DND-41 (cell line): ENCODE measurements around the gene PLEKHG3.

Source experiments
- CTCF ChIP-seq: IDR thresholded peaks from 2 replicates; pipeline ENCODE4 v1.5.1; 2012; ENCODE audit warnings: borderline replicate concordance, low read length, moderate library complexity, mild to moderate bottlenecking; ENCODE audit not compliant: poor library complexity, severe bottlenecking; ENCODE audit errors: extremely low read depth
- EZH2 ChIP-seq: IDR thresholded peaks from 3 replicates; pipeline ENCODE4 v1.6.1; 2012; ENCODE audit warnings: borderline replicate concordance, low read depth, mild to moderate bottlenecking, moderate library complexity, low read length, inconsistent platforms; ENCODE audit not compliant: severe bottlenecking

GRCh38 chr14:64747327-64747726 is 43.1 kb downstream of the PLEKHG3 start:
- TF ChIP-seq CTCF (no peak), EZH2 (no peak)
